Astrocyte (in vitro differentiated cells and primary cell): ENCODE measurements around the gene DHRS7. TPM values are rescaled to one million over a fixed set of nuclear protein-coding genes. Genes with fewer than 3 reads are reported as not detected.

ENCODE experiments used
- DNase-seq: peaks from one replicate; pipeline ENCODE4 v3.0.0-alpha.2; 2010; ENCODE audit warnings: low read depth
- FAIRE-seq: peaks from 2 replicates; lab custom pipeline; 2011; peaks lifted over from hg19 to GRCh38; lab: Jason Lieb, UNC
- H2AFZ ChIP-seq: 2 replicates; pipeline ENCODE4 v1.6.0; 2012; ENCODE audit warnings: low read depth, low read length, inconsistent platforms
- H3K27ac ChIP-seq: 2 replicates; pipeline ENCODE4 v1.5.1; 2011; ENCODE audit warnings: low read depth, low read length, inconsistent platforms
- H3K27me3 ChIP-seq: 2 replicates; pipeline ENCODE4 v1.6.0; 2011; ENCODE audit warnings: low read length, inconsistent platforms; ENCODE audit not compliant: insufficient read depth
- H3K36me3 ChIP-seq: 2 replicates; pipeline ENCODE4 v1.5.1; 2011; ENCODE audit warnings: low read length, inconsistent platforms; ENCODE audit not compliant: insufficient read depth
- H3K4me1 ChIP-seq: 2 replicates; pipeline ENCODE4 v1.5.1; 2011; ENCODE audit warnings: low read length, inconsistent platforms; ENCODE audit not compliant: insufficient read depth
- H3K4me2 ChIP-seq: 2 replicates; pipeline ENCODE4 v1.6.0; 2012; ENCODE audit warnings: low read length, inconsistent platforms
- H3K4me3 ChIP-seq: 2 replicates; pipeline ENCODE4 v1.5.1; 2011; ENCODE audit warnings: low read depth, mild to moderate bottlenecking, low read length, inconsistent platforms; ENCODE audit not compliant: insufficient read depth
- H3K79me2 ChIP-seq: 2 replicates; pipeline ENCODE4 v1.6.0; 2012; ENCODE audit warnings: mild to moderate bottlenecking, low read length, inconsistent platforms; ENCODE audit not compliant: insufficient read depth
- H3K9ac ChIP-seq: 2 replicates; pipeline ENCODE4 v1.6.0; 2012; ENCODE audit warnings: mild to moderate bottlenecking, low read length, inconsistent platforms
- H3K9me3 ChIP-seq: 2 replicates; pipeline ENCODE4 v1.5.1; 2012; ENCODE audit warnings: low read depth, mild to moderate bottlenecking, low read length, inconsistent platforms; ENCODE audit not compliant: insufficient read depth
- H4K20me1 ChIP-seq: 2 replicates; pipeline ENCODE4 v1.6.0; 2012; ENCODE audit warnings: low read length, inconsistent platforms; ENCODE audit not compliant: insufficient read depth
- H3K27ac Mint-ChIP-seq: one replicate; pipeline ENCODE4 v1.8.0; 2021; ENCODE audit warnings: mild to moderate bottlenecking, mixed read lengths; ENCODE audit not compliant: unreplicated experiment
- H3K27me3 Mint-ChIP-seq: one replicate; pipeline ENCODE4 v1.8.0; 2021; ENCODE audit warnings: low read depth, mixed read lengths; ENCODE audit not compliant: unreplicated experiment
- H3K36me3 Mint-ChIP-seq: one replicate; pipeline ENCODE4 v1.8.0; 2021; ENCODE audit warnings: low read depth, mixed read lengths; ENCODE audit not compliant: unreplicated experiment
- H3K4me1 Mint-ChIP-seq: one replicate; pipeline ENCODE4 v1.8.0; 2021; ENCODE audit warnings: low read depth, mixed read lengths; ENCODE audit not compliant: unreplicated experiment
- H3K4me3 Mint-ChIP-seq: one replicate; pipeline ENCODE4 v1.8.0; 2021; ENCODE audit warnings: mild to moderate bottlenecking, moderate library complexity, mixed read lengths; ENCODE audit not compliant: unreplicated experiment
- H3K9me3 Mint-ChIP-seq: one replicate; pipeline ENCODE4 v1.8.0; 2021; ENCODE audit warnings: mild to moderate bottlenecking, mixed read lengths; ENCODE audit not compliant: unreplicated experiment
- CTCF ChIP-seq: IDR thresholded peaks from 2 replicates; pipeline ENCODE4 v1.5.1; 2011; ENCODE audit warnings: low read depth, mild to moderate bottlenecking, inconsistent platforms, low read length, moderate library complexity; ENCODE audit not compliant: insufficient read depth
- EZH2 ChIP-seq: IDR thresholded peaks from 2 replicates; pipeline ENCODE4 v1.6.1; 2012; ENCODE audit warnings: mild to moderate bottlenecking, low read length, inconsistent platforms; ENCODE audit not compliant: insufficient read depth
- total RNA-seq: library from RNA; stranded (reverse); gene quantifications from 2 replicates; pipeline ENCODE4 v1.2.1, GENCODE V29; 2021

The DHRS7 gene
- total RNA-seq, 1 donor from 2014 or later: 62.5 TPM

- Histone ChIP-seq H3K4me2 (no peak overlapping the region), H3K4me1 (peaks cover 10% of the 10 kb centered on the region), H3K36me3 (no peaks in the 10 kb centered on the region), H2AFZ (no peak overlapping the region), H3K9ac (no peak overlapping the region), H3K79me2 (peaks cover 35% of the 10 kb centered on the region), H3K4me3 (no peak overlapping the region), H3K27ac (no peak overlapping the region), H3K27me3 (no peaks in the 10 kb centered on the region), H3K9me3 (no peaks in the 10 kb centered on the region), H4K20me1 (peaks cover 7% of the 10 kb centered on the region)
- DNase-seq (no peak), FAIRE-seq (no peak)
- peaks cover 8% of the 10 kb centered on the region for H3K36me3 Mint-ChIP-seq
- no peak overlapping the region for H3K27ac Mint-ChIP-seq
- H3K27me3 Mint-ChIP-seq: no peaks in the 10 kb centered on the region
- TF ChIP-seq EZH2 (no peak), CTCF (no peak)
- H3K9me3 Mint-ChIP-seq: no peaks in the 10 kb centered on the region
- no peak overlapping the region for H3K4me3 Mint-ChIP-seq
- H3K4me1 Mint-ChIP-seq: peaks cover 4% of the 10 kb centered on the region
These were observed 3.7 kb downstream of the DHRS7 start for GRCh38 chr14:60161196-60162107.

GRCh38 chr14:60160422-60160821, 4.8 kb downstream of the DHRS7 start:
- FAIRE-seq: no peak
- no peaks in the 10 kb centered on the region for H3K36me3 ChIP-seq
- H3K27ac ChIP-seq: no peak overlapping the region
- peaks cover 5% of the 10 kb centered on the region for H3K4me1 ChIP-seq
- no peaks in the 10 kb centered on the region for H3K9me3 ChIP-seq
- H3K4me3 Mint-ChIP-seq: no peak overlapping the region
- no peaks in the 10 kb centered on the region for H3K9me3 Mint-ChIP-seq
- H3K27me3 Mint-ChIP-seq: no peaks in the 10 kb centered on the region
- H3K4me2 ChIP-seq: no peak overlapping the region
- H3K9ac ChIP-seq: no peak overlapping the region
- H3K4me3 ChIP-seq: no peak overlapping the region
- H4K20me1 ChIP-seq: peaks cover 7% of the 10 kb centered on the region
- no peaks in the 10 kb centered on the region for H3K27me3 ChIP-seq
- TF ChIP-seq CTCF (no peak), EZH2 (no peak)
- DNase-seq: no peak
- peaks cover 35% of the 10 kb centered on the region for H3K79me2 ChIP-seq
- no peak overlapping the region for H3K27ac Mint-ChIP-seq
- H3K36me3 Mint-ChIP-seq: peaks cover 8% of the 10 kb centered on the region
- H3K4me1 Mint-ChIP-seq: no peaks in the 10 kb centered on the region
- no peak overlapping the region for H2AFZ ChIP-seq

GRCh38 chr14:60154671-60155070, 10.5 kb downstream of the DHRS7 start:
- Mint-ChIP-seq H3K27ac (no peak overlapping the region), H3K36me3 (peaks cover 3% of the 10 kb centered on the region), H3K4me1 (peaks cover 25% of the 10 kb centered on the region), H3K27me3 (no peaks in the 10 kb centered on the region), H3K4me3 (no peak overlapping the region), H3K9me3 (no peaks in the 10 kb centered on the region)
- Histone ChIP-seq H3K79me2 (peaks cover 19% of the 10 kb centered on the region), H2AFZ (no peak overlapping the region), H3K27me3 (no peaks in the 10 kb centered on the region), H3K36me3 (peaks cover 11% of the 10 kb centered on the region), H3K27ac (no peak overlapping the region), H3K4me2 (no peak overlapping the region), H3K9me3 (no peaks in the 10 kb centered on the region), H3K4me1 (peaks cover 10% of the 10 kb centered on the region), H4K20me1 (peaks cover 7% of the 10 kb centered on the region), H3K4me3 (no peak overlapping the region), H3K9ac (no peak overlapping the region)
- no peak for DNase-seq
- no peak for TF ChIP-seq CTCF
- TF ChIP-seq EZH2: no peak
- FAIRE-seq: no peak
